WERI-Rb-1 (cell line): Measurements from ENCODE around the gene INVS.

Experiments used
- DNase-seq: peaks from one replicate; pipeline ENCODE4 v3.0.0-alpha.2; 2020
- H3K27ac ChIP-seq: fragments of 250-450 bp; sonication (Bioruptor Pico); 2 replicates; pipeline ENCODE4 v1.5.1; 2020; ENCODE audit warnings: mild to moderate bottlenecking, moderate library complexity
- H3K27me3 ChIP-seq: fragments of 250-450 bp; sonication (Bioruptor Pico); 2 replicates; pipeline ENCODE4 v1.5.1; 2021; ENCODE audit warnings: mild to moderate bottlenecking, low read depth, moderate library complexity; ENCODE audit not compliant: insufficient read depth, severe bottlenecking
- H3K36me3 ChIP-seq: fragments of 250-450 bp; sonication (Bioruptor Pico); 2 replicates; pipeline ENCODE4 v1.5.1; 2020; ENCODE audit warnings: mild to moderate bottlenecking, moderate library complexity
- H3K4me3 ChIP-seq: 2 replicates; pipeline ENCODE4 v1.5.1; 2011; ENCODE audit warnings: low read depth, mild to moderate bottlenecking, control low read depth, low read length
- H3K9me3 ChIP-seq: fragments of 250-450 bp; sonication (Bioruptor Pico); 2 replicates; pipeline ENCODE4 v1.5.1; 2021; ENCODE audit warnings: mild to moderate bottlenecking, moderate library complexity; ENCODE audit not compliant: severe bottlenecking
- TF ChIP-seq, protein P1 (sequence below): IDR thresholded peaks from 2 replicates; pipeline ENCODE4 v1.5.1; 2011; ENCODE audit warnings: low read depth, mild to moderate bottlenecking, control low read depth, inconsistent platforms, low read length

INVS gene

DNA sequence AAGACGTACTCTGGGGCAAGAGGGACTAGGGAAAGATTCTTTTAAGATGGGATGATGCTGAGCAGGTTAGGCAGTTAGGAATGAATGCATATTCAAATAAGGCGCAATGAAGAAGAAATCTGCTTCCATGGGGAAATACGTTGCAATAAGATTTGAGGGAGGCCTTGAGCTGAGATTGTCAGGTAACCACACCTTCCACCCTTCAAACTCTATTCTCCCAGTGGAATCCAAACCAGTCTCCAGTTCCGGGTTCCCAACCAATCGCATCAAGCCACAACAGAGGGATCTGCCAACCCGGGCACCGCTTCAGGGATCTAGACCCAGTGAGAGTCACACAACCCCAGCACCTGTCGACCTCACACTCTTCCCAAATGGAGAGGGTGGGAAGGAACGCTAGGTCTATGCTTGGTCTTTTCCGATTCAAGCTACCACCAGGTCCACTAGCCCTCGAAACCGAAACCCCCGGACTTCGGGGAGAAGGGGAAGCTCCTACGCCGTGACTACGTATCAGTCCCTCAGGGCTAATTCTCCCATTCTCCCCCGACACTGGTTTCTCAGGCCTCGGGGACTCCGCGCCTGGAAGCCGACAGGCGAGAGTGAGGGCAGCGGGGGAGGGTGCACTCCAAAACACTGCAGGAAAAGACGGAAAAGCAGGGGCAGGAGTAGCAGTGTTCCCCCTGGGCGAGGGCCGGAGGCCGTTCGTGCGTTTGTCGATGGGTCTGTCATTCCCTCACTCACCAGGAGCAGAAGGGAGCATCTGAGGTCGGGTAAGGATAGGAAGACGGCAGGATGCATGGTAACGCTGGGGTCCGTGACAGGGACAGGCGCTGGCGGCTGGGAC, 777 bp upstream of the INVS start:
- H3K27me3 ChIP-seq, result no peaks in the 10 kb centered on the region
- TF ChIP-seq, protein P1, sequence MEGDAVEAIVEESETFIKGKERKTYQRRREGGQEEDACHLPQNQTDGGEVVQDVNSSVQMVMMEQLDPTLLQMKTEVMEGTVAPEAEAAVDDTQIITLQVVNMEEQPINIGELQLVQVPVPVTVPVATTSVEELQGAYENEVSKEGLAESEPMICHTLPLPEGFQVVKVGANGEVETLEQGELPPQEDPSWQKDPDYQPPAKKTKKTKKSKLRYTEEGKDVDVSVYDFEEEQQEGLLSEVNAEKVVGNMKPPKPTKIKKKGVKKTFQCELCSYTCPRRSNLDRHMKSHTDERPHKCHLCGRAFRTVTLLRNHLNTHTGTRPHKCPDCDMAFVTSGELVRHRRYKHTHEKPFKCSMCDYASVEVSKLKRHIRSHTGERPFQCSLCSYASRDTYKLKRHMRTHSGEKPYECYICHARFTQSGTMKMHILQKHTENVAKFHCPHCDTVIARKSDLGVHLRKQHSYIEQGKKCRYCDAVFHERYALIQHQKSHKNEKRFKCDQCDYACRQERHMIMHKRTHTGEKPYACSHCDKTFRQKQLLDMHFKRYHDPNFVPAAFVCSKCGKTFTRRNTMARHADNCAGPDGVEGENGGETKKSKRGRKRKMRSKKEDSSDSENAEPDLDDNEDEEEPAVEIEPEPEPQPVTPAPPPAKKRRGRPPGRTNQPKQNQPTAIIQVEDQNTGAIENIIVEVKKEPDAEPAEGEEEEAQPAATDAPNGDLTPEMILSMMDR, result no peak
- no peaks in the 10 kb centered on the region for H3K9me3 ChIP-seq
- H3K27ac ChIP-seq, result peak overlapping the region; percentile 73
- H3K36me3 ChIP-seq, result no peaks in the 10 kb centered on the region
- DNase-seq, result peak; percentile 82
- peak overlapping the region; percentile 87 for H3K4me3 ChIP-seq

DNA sequence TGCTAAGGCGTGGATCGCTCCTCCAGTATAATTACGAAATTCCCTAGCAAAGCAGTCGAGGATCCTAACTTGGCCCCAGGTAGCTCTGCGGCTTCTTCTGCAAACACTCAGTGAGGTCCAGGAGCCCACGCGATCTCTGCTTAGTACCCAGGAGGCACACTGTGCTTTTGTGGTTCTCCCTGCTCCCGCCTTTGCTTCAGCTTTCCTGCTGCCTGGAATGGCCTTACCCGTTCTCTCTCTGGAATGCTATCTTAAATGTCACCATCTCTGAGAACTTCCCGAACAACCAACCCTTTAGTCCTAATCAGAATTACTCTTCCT, 639 bp downstream of the INVS start:
- Histone ChIP-seq H3K27ac (peak overlapping the region; percentile 87), H3K27me3 (no peaks in the 10 kb centered on the region), H3K36me3 (no peaks in the 10 kb centered on the region), H3K4me3 (peak overlapping the region; percentile 87), H3K9me3 (no peaks in the 10 kb centered on the region)
- peak; percentile 39 for DNase-seq
- TF ChIP-seq, protein P1, result no peak

DNA sequence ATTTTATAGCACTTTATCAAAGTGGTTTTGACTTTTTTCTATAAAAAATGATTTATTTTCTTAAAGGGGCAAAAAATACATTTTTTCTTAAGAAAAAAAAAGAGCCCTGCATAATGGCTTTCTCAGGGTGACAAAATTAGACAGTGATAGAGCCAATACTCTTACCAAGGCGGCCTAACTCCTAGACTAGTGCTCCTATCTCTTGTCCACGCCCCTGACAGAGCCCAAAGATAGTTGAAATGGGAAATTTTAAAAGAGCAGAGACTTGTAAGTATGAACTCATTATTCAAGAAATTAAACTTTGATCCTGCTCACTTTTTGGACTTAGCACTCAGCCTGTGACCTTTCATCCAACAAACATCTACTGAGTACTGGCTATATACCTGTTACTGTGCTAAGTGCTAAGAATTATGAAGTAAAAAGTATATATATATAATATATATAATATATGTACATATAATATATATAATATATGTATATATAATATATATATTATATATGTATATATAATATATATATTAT, 1.2 kb downstream of the INVS start:
- no peaks in the 10 kb centered on the region for H3K27me3 ChIP-seq
- TF ChIP-seq, protein P1, result no peak
- peak overlapping the region; percentile 87 for H3K4me3 ChIP-seq
- peaks cover 3% of the 10 kb centered on the region; the same call in 1 of the 2 replicates for H3K36me3 ChIP-seq
- peak overlapping the region; percentile 87 for H3K27ac ChIP-seq
- no peak for DNase-seq
- H3K9me3 ChIP-seq, result no peaks in the 10 kb centered on the region

DNA sequence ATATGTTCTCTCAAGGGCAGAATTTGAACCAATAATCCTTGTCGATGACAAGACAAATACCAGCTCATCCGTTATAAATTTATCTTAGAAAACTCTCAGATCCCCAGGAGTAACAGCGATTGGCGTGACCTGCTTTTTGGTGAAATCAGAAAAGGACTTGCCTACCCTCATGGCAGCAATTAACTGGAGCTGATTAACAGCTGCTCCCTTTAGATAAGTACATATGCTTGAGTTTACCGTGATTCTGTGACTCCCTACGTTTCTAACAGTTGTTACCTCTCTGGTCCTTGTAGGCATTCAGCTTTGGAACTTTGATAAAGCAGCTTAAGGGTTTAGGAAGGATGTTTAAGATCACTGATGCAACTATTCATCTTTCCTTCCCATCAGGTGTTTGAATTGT, 2.6 kb downstream of the INVS start:
- Histone ChIP-seq H3K9me3 (no peaks in the 10 kb centered on the region), H3K27me3 (no peaks in the 10 kb centered on the region), H3K4me3 (no peak overlapping the region), H3K27ac (peak overlapping the region; percentile 3; the same call in 1 of the 2 replicates), H3K36me3 (peaks cover 14% of the 10 kb centered on the region)
- TF ChIP-seq, protein P1, result no peak
- DNase-seq, result no peak

DNA sequence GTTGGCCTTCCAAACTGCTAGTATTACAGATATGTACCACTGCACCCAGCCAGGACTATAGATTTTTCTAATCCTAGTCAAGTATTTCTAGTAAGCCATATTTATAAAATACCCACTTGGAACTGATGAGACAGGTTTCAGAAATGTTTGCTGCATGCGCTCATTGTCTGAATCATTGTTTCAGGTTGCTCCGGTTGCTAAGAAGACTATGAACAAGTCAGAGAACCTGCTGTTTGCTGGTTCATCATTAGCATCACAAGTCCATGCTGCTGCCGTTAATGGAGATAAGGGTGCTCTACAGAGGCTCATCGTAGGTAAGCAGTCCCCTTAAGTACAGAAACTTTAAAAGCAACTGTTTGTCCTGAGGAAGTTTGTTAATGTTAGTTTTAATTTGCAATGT, 5.3 kb downstream of the INVS start:
- no peaks in the 10 kb centered on the region for H3K27me3 ChIP-seq
- no peak overlapping the region for H3K27ac ChIP-seq
- TF ChIP-seq, protein P1, result no peak
- H3K4me3 ChIP-seq, result no peak overlapping the region
- DNase-seq, result no peak
- H3K9me3 ChIP-seq, result no peaks in the 10 kb centered on the region
- H3K36me3 ChIP-seq, result peaks cover 34% of the 10 kb centered on the region
